ENCODE data around the gene FTCD.
A peak's percentile ranks its signal among the peaks of the same experiment; 100 is the strongest.
"Not testable (repeated sequence)": the region's sequence is repeated elsewhere in the genome, so short reads cannot be mapped to it uniquely, and the experiment has no call there.

FTCD gene

DNA sequence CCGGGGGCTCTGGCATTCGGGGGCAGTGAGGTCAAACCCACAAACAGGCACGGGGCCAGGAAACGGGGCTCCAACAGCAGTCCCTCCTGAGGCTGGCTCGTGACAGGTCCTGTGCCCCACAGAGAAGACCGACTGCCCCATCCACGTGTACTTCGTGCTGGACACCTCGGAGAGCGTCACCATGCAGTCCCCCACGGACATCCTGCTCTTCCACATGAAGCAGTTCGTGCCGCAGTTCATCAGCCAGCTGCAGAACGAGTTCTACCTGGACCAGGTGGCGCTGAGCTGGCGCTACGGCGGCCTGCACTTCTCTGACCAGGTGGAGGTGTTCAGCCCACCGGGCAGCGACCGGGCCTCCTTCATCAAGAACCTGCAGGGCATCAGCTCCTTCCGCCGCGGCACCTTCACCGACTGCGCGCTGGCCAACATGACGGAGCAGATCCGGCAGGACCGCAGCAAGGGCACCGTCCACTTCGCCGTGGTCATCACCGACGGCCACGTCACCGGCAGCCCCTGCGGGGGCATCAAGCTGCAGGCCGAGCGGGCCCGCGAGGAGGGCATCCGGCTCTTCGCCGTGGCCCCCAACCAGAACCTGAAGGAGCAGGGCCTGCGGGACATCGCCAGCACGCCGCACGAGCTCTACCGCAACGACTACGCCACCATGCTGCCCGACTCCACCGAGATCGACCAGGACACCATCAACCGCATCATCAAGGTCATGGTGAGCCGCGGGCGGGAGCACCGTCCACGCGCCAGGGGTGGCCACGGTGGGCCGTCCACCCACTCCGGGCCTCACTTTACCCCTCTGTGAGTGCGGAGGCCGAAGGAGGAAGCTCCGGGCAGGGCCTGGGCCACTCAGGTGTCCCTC, 43.3 kb downstream of the FTCD start:
- no peak for DNase-seq (ENCODE audit: low read depth)

DNA sequence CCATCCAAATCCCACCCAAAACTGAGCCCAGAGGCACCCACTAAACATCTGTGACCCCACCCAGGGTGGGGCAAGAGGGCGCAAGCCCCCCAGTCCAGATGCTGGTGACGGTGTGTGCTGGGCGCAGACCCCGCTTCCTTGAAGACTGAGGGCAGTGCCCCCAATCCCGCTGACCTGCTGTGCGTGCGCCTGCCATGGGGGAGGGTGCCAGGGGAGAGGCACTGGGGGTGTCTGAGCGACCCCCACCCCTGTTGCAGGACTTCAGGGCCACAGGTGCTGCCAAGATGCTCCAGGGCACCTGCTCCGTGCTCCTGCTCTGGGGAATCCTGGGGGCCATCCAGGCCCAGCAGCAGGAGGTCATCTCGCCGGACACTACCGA, 44.2 kb downstream of the FTCD start:
- no peak for DNase-seq (ENCODE audit: low read depth)

DNA sequence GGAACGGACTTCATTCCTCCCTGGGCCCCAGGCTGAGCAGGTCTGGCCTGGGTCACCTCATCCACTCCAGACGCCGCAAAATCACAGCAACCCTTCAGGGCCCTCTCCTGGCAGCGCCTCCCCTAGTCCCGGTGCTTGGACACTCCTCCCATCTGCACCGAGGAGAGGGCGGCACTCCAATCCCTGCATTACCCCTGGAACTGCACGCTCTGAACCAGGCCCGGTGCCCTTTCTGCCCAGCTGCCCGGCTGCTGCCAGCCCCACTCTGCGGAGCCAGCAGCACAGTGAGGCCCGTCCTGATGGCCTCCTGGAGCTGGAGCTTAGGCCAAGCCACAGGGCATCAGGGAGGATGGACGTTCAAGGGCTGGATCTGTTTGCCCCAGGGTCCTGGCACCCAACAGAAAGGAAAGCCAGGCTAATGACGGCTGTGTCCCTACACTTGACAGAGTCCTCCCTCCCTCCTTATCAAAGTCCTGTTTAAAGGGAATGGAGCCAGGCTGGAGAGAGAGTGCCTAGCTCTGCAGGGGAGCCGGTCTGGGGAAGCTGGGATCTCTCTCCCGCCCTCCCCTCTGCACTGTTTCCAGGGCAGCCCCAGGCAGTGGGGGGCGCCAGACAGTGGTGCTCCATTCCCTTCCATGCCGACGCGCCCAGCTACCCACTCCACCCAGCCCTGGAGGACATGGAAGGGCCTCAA, 44.7 kb downstream of the FTCD start:
- DNase-seq (ENCODE audit: low read depth) = no peak

- no peak for DNase-seq (ENCODE audit: low read depth)
Measured at GRCh38 chr21:46109313-46110221, 45.8 kb downstream of the FTCD start.

GRCh38 chr21:46108827-46109312, 46.5 kb downstream of the FTCD start:
- DNase-seq (ENCODE audit: low read depth) = no peak

GRCh38 chr21:46107376-46107775, 48.0 kb downstream of the FTCD start:
- not testable (repeated sequence) for DNase-seq (ENCODE audit: low read depth)

DNA sequence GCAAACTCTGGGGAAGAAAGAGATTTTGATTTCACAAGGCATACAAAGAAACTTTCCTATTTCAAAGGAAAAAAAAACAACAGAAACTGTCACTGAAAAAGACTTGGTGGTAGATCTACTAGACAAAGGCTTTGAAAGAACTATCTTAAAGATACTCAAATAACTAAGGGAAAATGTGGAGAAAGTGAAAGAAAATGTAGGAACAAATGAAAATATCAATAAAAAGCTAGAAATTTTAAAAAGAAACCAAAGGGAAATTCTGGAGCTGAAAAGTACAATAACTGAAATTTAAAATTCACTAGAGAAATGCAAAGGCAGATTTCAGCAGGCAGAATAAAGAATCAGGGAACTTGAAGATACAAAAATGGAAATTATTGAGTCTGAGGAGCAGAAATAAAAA, 51.3 kb downstream of the FTCD start:
- no peak for DNase-seq (ENCODE audit: low read depth)

DNA sequence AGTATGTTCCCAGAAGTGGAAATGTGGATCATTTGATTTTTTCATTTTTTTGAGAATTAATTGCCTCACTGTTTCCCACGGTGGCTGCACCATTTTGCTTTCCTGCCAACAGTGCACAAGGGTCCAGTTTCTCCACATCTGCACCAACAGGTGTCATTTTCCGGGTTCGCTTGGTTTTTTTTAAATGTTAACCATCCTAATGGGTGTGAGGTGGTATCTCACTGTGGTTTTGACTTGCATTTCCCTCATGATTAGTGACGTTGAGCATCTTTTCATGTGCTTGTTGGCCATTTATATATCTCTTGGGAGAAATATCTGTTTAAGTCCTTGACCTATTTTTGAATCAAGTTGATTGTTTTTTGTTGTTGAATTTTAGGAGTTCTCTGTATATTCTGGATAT, 54.5 kb downstream of the FTCD start:
- DNase-seq (ENCODE audit: low read depth) = no peak

DNA sequence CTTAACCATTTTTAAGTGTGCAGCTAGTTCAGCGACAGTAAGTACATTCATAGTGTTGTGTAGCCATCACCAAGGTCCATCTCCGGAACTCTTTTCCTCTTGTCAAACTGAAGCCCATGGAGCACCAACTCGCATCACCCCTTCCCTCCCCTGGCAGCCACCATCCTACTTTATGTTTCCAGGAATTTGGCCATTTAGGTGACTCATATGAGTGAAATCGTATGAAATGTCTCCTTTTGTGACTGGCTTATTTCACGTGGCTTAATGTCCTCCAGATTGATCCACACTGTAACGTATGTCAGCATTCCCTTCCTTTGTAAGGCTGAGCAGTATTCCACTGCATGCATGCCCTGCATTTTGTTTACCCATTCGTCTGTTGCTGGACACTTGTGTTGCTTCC, 55.0 kb downstream of the FTCD start:
- no peak for DNase-seq (ENCODE audit: low read depth)

DNA sequence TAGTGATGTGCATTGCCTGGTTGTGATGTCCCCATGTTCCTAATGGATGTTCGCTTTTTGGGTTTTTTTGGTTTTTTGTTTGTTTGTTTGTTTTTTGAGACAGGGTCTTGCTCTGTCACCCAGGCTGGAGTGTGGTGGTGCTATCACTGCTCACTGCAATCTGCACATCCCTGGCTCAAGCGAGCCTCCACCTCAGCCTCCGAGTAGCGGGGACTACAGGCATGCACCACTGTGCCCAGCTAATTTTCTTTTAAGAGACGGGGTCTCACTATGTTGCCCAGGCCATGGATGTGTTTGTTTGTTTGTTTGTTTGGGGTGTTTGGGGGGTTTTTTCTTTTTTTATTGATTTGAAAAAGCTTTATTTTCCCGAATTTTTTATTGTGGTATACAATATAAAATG, 55.4 kb downstream of the FTCD start:
- no peak for DNase-seq (ENCODE audit: low read depth)

DNA sequence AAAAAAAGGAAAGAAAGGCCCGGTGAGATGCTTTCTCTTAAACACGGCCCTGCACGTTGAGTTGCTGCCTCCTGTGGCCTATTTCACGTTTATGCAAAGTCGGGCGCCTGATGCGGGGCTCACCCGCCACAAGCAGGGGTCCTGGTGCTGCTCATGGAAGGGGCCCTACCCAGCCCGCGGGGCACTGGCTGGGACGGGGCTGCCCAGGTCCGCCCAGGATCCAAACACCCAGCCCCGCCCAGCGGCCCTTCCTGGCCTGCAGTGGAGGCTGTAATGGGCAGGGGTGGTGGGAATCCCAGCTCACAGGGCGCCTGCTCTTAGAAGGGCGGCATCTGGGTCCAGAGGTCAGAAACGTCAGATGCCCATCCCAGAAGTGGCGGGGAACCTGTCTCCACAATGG, 55.9 kb downstream of the FTCD start:
- DNase-seq (ENCODE audit: low read depth) = no peak

DNA sequence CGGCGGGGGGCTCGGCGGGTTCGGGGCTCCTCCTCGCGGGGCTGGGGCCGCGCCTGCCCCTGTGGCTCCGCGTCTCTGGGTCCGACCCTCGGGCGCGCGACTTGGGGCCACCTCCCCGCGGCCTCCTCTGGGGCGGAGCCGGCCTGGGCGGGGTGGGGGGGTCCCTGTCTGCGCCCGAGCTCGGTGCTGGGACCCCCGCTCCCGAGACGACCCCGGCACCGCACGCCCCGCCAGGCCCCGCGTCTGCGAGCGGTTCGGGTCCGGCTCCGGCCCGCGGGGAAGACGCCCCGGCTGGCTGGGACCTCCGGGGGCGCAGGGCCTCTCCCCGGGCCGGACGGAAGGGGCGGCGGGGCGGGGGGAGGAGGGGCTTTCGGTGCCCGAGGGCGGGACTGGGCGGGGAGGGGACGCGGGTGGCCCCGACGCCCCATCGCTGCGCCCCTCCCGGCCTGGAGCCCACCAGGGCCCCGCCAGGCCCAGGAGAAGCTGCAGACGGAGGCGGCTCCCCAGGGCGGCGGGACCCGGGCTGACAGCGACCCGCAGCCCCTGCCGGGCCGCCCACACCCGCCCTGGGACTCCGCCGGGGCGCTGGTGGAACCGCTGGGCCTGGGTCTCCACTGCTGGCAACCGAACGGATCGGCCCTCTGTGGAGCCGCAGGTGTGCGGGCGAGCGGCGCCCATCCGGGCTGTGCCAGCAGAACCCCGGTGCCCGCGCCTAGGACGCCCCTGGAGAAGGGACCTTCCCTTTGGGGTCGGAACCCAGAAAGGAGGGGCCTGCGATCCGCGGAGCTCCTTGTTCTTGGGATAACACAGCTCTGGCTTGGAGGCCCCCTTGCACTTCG, 56.9 kb downstream of the FTCD start:
- no peak for DNase-seq (ENCODE audit: low read depth)

- DNase-seq (ENCODE audit: low read depth) = peak; percentile 33
Measured at GRCh38 chr21:46097336-46098293, 57.8 kb downstream of the FTCD start, which contains the start of gene COL6A2. TSS of gene COL6A2 (plus strand) at chr21:46098112.

GRCh38 chr21:46096596-46097335, 58.6 kb downstream of the FTCD start:
- no peak for DNase-seq (ENCODE audit: low read depth)

DNA sequence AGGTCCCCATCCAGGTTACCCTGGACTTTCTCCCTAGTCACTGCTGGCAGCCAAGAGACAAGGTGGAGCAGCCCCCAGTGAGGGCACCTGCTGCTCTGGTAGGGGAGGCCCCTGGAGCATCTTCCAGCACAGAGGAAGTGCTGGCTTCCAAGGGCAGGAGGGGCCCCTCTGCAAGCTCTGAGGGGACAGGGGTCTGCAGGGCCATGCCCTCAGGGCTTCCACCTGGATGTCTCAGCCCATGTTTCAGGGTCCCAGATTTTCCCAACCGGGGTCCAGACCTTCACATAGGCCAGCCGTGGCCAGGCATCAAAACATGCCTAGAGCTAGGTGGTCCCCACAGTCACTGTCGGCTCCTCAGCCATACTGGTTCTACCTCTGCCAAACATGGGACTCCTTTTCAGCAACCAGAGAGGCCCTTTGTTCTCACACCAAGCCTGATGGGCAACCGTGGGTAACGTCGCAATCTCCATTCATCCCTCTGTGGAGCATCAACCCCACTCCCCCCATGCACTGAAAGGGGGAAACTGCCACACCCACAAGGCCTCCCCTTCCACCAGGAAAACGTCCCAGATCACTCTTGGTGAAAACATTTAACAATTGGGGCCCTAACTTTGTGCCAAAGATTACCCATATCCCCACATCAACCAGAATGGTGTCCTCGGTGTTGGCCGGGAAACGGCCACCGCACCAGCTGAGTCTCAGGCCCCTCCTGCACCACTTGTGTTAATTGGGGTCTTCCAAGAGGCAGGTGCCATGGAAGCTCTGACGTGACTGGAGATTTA, 59.4 kb downstream of the FTCD start:
- no peak for DNase-seq (ENCODE audit: low read depth)

GRCh38 chr21:46095083-46095719, 60.2 kb downstream of the FTCD start:
- DNase-seq (ENCODE audit: low read depth) = no peak

GRCh38 chr21:46094401-46095082, 60.8 kb downstream of the FTCD start:
- DNase-seq (ENCODE audit: low read depth) = no peak

All from stimulated activated CD8-positive, alpha-beta memory T cell treated with anti-CD3 and anti-CD28 coated beads, Interleukin-12 subunit alpha, Interleukin-12 subunit beta, amount 100 ng/mL, for 1 hour (primary cell).